Epithelial cell of prostate (primary cell): ENCODE results near the gene ELFN1.

Experiments
- DNase-seq: peaks from one replicate; pipeline ENCODE4 v3.0.0-alpha.2; 2011; ENCODE audit warnings: low read depth, low spot score
- H3K27ac ChIP-seq: fragments of 450-650 bp; 2 replicates; pipeline ENCODE4 v1.5.1; 2017; ENCODE audit warnings: mild to moderate bottlenecking

The ELFN1 gene

GRCh38 chr7:1719913-1720312 is 49.8 kb downstream of the ELFN1 start:
- no peak overlapping the region for H3K27ac ChIP-seq
- DNase-seq: no peak

- no peak for DNase-seq
- no peak overlapping the region for H3K27ac ChIP-seq
Measured at GRCh38 chr7:1720326-1720725, 50.2 kb downstream of the ELFN1 start.

- DNase-seq: peak; percentile 54
- H3K27ac ChIP-seq: no peak overlapping the region
Measured at GRCh38 chr7:1721047-1721690, 51.1 kb downstream of the ELFN1 start.

- H3K27ac ChIP-seq: no peak overlapping the region
- no peak for DNase-seq
Measured at GRCh38 chr7:1723254-1723653, 53.2 kb downstream of the ELFN1 start.

GRCh38 chr7:1724118-1724910 is 54.2 kb downstream of the ELFN1 start:
- no peak for DNase-seq

GRCh38 chr7:1725199-1725690 is 55.2 kb downstream of the ELFN1 start:
- no peak for DNase-seq
- H3K27ac ChIP-seq: no peak overlapping the region

More at GRCh38 chr7:1724118-1724910, 54.2 kb downstream of the ELFN1 start:
- H3K27ac ChIP-seq: no peak overlapping the region

- no peak overlapping the region for H3K27ac ChIP-seq
- no peak for DNase-seq
Measured at GRCh38 chr7:1725766-1726630, 55.9 kb downstream of the ELFN1 start.

- no peak overlapping the region for H3K27ac ChIP-seq
- DNase-seq: no peak
Measured at GRCh38 chr7:1727079-1727478, 57.0 kb downstream of the ELFN1 start.

- H3K27ac ChIP-seq: no peak overlapping the region
- DNase-seq: no peak
Measured at GRCh38 chr7:1727812-1728570, 57.9 kb downstream of the ELFN1 start.

- DNase-seq: no peak
- no peak overlapping the region for H3K27ac ChIP-seq
Measured at GRCh38 chr7:1729183-1729582, 59.1 kb downstream of the ELFN1 start.

- H3K27ac ChIP-seq: no peak overlapping the region
Measured at GRCh38 chr7:1729773-1730172, 59.7 kb downstream of the ELFN1 start.

GRCh38 chr7:1732072-1732471 is 62.0 kb downstream of the ELFN1 start:
- no peak for DNase-seq
- no peak overlapping the region for H3K27ac ChIP-seq

More at GRCh38 chr7:1729773-1730172, 59.7 kb downstream of the ELFN1 start:
- DNase-seq: no peak

- no peak for DNase-seq
- no peak overlapping the region for H3K27ac ChIP-seq
Measured at GRCh38 chr7:1732645-1733044, 62.6 kb downstream of the ELFN1 start.

- no peak overlapping the region for H3K27ac ChIP-seq
- DNase-seq: no peak
Measured at GRCh38 chr7:1733206-1733907, 63.3 kb downstream of the ELFN1 start.

GRCh38 chr7:1733908-1734730 is 64.0 kb downstream of the ELFN1 start:
- no peak overlapping the region for H3K27ac ChIP-seq
- no peak for DNase-seq

- no peak for DNase-seq
- no peak overlapping the region for H3K27ac ChIP-seq
Measured at GRCh38 chr7:1735262-1735661, 65.2 kb downstream of the ELFN1 start.

- H3K27ac ChIP-seq: no peak overlapping the region
- DNase-seq: no peak
Measured at GRCh38 chr7:1735806-1736483, 65.9 kb downstream of the ELFN1 start.

- no peak overlapping the region for H3K27ac ChIP-seq
- DNase-seq: no peak
Measured at GRCh38 chr7:1736484-1736817, 66.4 kb downstream of the ELFN1 start.
